Small intestine (tissue), 7 donors: ENCODE results near the gene STC2. TPM values are rescaled to one million over a fixed set of nuclear protein-coding genes. Genes with fewer than 3 reads are reported as not detected.

Experiments used
- DNase-seq, 2 donors: peaks; one replicate each; pipeline versions ENCODE4 v3.0.0 to v3.0.0-alpha.2; 2013
- FAIRE-seq: peaks from 2 replicates; lab custom pipeline; 2012; peaks lifted over from hg19 to GRCh38; lab: Jason Lieb, UNC
- H3K27ac ChIP-seq, 3 donors: one replicate each; pipeline ENCODE4 v1.5.1; 2013; ENCODE audit warnings: low read length in 2 of 3, mild to moderate bottlenecking in 2 of 3, control low read depth in 1 of 3, inconsistent platforms in 1 of 3, low read depth in 1 of 3, moderate library complexity in 1 of 3
- H3K27me3 ChIP-seq, 3 donors: one replicate each; pipeline ENCODE4 v1.6.1; 2013; ENCODE audit warnings: low read length in 3 of 3, inconsistent platforms in 1 of 3; ENCODE audit not compliant: control insufficient read depth in 3 of 3, insufficient read depth in 3 of 3
- H3K36me3 ChIP-seq, 3 donors: one replicate each; pipeline ENCODE4 v1.6.1; 2013; ENCODE audit warnings: low read length in 3 of 3, inconsistent platforms in 1 of 3, low read depth in 1 of 3, mild to moderate bottlenecking in 1 of 3, moderate library complexity in 1 of 3; ENCODE audit not compliant: control insufficient read depth in 3 of 3, insufficient read depth in 2 of 3
- H3K4me1 ChIP-seq, 3 donors: one replicate each; pipeline ENCODE4 v1.6.1; 2013; ENCODE audit warnings: low read length in 2 of 3, inconsistent platforms in 1 of 3, low read depth in 1 of 3, mild to moderate bottlenecking in 1 of 3, moderate library complexity in 1 of 3; ENCODE audit not compliant: control insufficient read depth in 3 of 3, insufficient read depth in 2 of 3
- H3K4me3 ChIP-seq, 3 donors: one replicate each; pipeline ENCODE4 v1.5.1; 2013; ENCODE audit warnings: low read length in 3 of 3, control low read depth in 1 of 3, inconsistent platforms in 1 of 3, low read depth in 1 of 3, mild to moderate bottlenecking in 1 of 3, moderate library complexity in 1 of 3
- H3K9me3 ChIP-seq, 2 donors: one replicate each; pipeline ENCODE4 v1.6.1; 2013; ENCODE audit warnings: low read depth in 1 of 2, low read length in 1 of 2; ENCODE audit not compliant: control insufficient read depth in 2 of 2, insufficient read depth in 1 of 2
- WGBS, 3 donors: extraction: QIAGEN DNeasy Blood & Tissue Kit; methylation state at CpG; one replicate each; pipeline ENCODE4 v1.1.7; 2013; 5-methylcytosine and 5-hydroxymethylcytosine counted together
- polyA plus RNA-seq, 4 donors: library from polyadenylated mRNA; stranded (reverse) in 3 of 4; unstranded in 1 of 4; fragments of 200-250 nt in 3 of 4; fragments of 120-200 nt in 1 of 4; gene quantifications; one replicate each; pipeline versions ENCODE4 v1.2.1 to v1.2.3, GENCODE V29; 2013
- donor health status: healthy with polysubstance abuse.
- donor health status: control.
- donor health status: control.
- donor health status: Bipolar disorder and iron deficiency.
- donor health status: healthy.

STC2 gene
- polyA plus RNA-seq, 4 donors = 0.65 to 12.1 (median 1.4) TPM; not detected in 1

DNA sequence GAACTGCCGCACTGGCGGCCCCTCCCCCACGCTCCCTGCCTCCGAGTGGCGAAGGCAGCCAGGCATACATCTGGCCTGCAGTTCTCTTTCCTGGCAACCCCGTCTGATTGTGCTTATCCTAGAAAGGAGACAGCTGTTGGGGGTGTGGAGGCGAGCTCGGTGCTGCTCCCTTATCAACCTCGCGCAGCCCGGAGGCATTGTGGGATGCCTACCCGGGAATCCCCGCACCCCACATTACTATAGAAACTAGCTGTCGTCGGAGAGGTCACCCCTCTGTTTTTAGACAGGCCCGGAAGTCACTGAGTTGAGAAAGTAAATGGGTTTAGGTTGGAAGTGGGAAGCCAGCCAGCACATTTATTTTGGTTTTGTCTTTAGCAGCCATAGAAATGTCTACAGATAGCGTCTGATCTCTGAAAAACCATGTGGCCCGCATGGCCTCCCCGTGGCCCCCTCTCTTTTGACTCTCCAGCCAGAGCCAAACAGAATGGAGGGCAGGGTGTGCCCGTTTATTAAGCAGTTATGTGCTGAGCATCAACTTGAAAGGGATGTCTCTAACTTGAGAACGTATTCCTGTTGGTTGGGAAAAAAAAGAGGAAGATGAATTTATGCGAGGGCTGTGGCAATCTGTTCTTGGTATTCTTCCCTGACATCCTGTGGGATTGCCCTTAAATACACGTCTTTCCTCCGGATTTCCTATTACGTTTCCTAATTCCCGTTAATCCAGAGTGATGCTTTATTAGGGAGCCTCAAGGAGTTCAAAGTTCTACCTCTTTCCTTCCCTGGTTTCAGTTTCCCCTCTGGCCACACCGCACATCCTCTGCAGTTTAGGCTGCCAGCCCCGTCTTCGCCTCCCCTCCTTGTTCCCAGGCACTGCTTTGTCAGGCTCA is 3.9 kb downstream of the STC2 start:
- no peaks in the 10 kb centered on the region for H3K9me3 ChIP-seq
- peak; percentile 45 to 65 for DNase-seq
- no peak overlapping the region for H3K4me3 ChIP-seq
- FAIRE-seq = no peak
- no peaks in the 10 kb centered on the region for H3K36me3 ChIP-seq
- H3K27me3 ChIP-seq = peaks cover 11 to 62% (median 24%) of the 10 kb centered on the region in 3 donors
- peak overlapping the region in 1 of 3 donors; percentile 20 for H3K27ac ChIP-seq
- 19 to 32% (median 23%) methylated on average over 29 of the region's 29 CpGs for WGBS, 3 donors
- H3K4me1 ChIP-seq = no peaks in the 10 kb centered on the region

DNA sequence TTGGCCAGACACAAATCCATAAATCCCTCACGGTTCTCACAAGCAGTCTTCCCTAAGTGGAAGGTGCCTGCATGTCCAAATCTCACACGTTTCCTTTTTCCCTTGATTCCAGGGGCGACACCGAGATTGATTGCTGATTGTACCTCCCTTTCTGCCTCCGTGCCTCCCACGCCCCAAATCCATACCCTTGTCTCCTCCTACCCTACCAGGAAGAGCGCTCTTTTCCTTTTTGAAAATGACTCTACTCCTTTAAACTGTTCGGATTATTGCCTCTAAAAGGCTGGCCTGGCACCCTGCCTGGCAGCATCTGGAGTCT is 4.5 kb downstream of the STC2 start:
- FAIRE-seq = no peak
- Histone ChIP-seq H3K36me3 (no peaks in the 10 kb centered on the region), H3K27me3 (peaks cover 11 to 56% (median 19%) of the 10 kb centered on the region in 3 donors), H3K27ac (peak overlapping the region in 1 of 3 donors; percentile 20), H3K4me3 (no peak overlapping the region), H3K4me1 (no peaks in the 10 kb centered on the region), H3K9me3 (no peaks in the 10 kb centered on the region)
- WGBS, 3 donors = 17 to 37% (median 29%) methylated on average over 8 of the region's 8 CpGs
- DNase-seq = no peak

DNA sequence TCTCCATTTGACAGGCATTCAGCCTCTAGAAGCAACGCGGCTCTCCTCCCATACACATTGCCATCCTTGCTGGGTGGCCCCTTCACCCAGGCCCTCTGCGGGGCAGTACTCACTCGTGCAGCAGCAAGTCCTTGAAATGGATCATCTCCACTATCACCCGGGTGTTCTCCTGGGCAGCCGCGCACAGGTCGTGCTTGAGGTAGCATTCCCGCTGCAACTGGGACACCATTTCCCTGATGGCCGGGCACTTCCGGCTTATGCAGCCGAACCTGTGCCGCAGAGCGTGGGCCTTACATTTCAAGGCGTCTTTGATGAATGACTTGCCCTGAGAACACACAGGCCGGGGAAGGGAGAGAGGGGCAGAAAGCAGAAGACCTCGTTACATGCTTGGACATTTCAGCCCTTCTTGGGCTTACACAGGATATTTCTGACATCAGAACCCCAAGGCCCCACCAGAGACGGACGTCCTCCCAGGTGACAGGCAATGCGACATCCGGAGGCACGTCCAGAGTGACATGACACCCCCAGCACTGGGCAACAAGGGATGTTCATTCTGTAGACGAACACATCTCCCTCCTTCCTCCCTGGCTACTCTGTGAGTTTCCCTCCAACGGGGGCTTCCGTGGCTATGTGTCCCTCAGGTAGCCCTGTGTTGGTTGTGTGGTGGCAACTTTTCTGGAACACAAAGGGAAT is 5.0 kb downstream of the STC2 start:
- H3K27me3 ChIP-seq = peaks cover 10 to 51% (median 19%) of the 10 kb centered on the region in 3 donors
- H3K9me3 ChIP-seq = no peaks in the 10 kb centered on the region
- no peak overlapping the region for H3K4me3 ChIP-seq
- FAIRE-seq (no peak), DNase-seq (no peak)
- H3K36me3 ChIP-seq = no peaks in the 10 kb centered on the region
- 80 to 85% (median 85%) methylated on average over 25 of the region's 25 CpGs for WGBS, 3 donors
- no peak overlapping the region for H3K27ac ChIP-seq
- H3K4me1 ChIP-seq = no peaks in the 10 kb centered on the region

DNA sequence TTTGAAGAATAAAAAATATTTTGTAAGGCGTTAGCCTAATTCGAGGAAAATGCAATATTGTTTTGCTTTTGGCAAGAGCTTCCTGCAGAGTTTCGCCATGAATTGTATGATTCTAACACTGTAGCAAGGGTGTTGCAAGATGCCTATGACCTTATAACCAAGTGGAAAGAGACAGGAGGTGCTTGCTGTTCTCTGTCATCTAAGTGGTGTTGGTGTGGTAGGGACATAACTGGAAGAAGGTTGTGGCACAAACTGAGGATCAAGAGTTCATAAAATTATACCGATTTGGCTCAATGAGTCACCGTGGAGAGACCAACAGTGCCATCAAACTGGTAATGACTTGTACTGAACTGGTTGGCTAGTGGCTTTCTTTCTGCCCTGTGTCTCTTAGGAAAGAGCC is 6.3 kb downstream of the STC2 start:
- 83 to 88% (median 85%) methylated on average over 5 of the region's 5 CpGs for WGBS, 3 donors
- Histone ChIP-seq H3K4me3 (no peak overlapping the region), H3K27ac (no peak overlapping the region), H3K36me3 (no peaks in the 10 kb centered on the region), H3K4me1 (no peaks in the 10 kb centered on the region), H3K9me3 (no peaks in the 10 kb centered on the region), H3K27me3 (peaks cover 5 to 37% (median 6%) of the 10 kb centered on the region in 3 donors)
- FAIRE-seq (no peak), DNase-seq (no peak)

DNA sequence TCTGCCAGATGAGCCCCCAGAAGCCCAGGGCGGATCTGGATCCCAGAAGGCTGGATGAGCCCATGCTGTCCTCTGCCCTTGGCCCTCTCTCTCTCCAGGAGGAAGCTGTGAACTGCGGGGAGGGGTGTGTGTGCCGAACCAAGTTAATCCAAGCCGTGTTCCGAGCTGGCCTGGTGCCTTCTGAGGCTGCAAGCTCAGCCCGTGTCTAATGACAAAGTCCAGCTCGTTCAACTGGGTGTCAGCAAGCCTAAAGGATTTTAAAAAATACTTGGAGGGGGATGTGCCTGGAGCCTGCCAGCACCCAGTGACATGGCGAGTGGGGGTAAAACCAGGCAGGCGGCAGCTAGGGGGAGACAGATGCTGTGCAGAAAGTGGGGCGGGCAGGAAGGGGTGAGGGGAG is 8.0 kb downstream of the STC2 start:
- H3K27ac ChIP-seq = peak overlapping the region in 1 of 3 donors; percentile 38
- no peak overlapping the region for H3K4me3 ChIP-seq
- H3K36me3 ChIP-seq = no peaks in the 10 kb centered on the region
- H3K4me1 ChIP-seq = peaks cover 0 to 4% (median 0%) of the 10 kb centered on the region in 3 donors
- H3K9me3 ChIP-seq = no peaks in the 10 kb centered on the region
- WGBS, 3 donors = 7 to 45% (median 38%) methylated on average over 10 of the region's 10 CpGs
- no peak for FAIRE-seq
- peak; percentile 25 to 52 for DNase-seq
- peaks cover under 1 to 26% (median 2%) of the 10 kb centered on the region in 3 donors for H3K27me3 ChIP-seq

DNA sequence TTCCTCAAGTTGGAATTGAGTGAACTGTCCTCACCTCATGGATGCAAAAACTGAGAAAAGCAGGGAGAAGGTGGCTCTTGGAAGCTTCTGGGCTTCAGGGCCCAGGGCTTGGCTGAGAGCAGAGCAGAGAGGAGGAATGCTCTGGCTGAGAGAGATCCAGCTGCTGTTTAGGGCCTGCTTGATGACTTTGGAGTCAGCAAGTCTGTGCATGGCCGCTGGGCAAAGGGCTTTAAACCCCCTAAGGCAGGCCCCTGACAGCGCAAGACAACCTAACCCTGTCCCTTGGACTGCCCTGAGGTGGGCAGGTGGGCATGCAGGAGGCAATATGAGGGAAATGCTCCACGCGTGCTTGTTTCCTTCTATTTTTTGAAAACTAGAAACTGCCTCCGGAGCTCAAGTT is 8.6 kb downstream of the STC2 start:
- WGBS, 3 donors = 57 to 74% (median 59%) methylated on average over 5 of the region's 5 CpGs
- H3K4me1 ChIP-seq = peaks cover 0 to 4% (median 0%) of the 10 kb centered on the region in 3 donors

DNA sequence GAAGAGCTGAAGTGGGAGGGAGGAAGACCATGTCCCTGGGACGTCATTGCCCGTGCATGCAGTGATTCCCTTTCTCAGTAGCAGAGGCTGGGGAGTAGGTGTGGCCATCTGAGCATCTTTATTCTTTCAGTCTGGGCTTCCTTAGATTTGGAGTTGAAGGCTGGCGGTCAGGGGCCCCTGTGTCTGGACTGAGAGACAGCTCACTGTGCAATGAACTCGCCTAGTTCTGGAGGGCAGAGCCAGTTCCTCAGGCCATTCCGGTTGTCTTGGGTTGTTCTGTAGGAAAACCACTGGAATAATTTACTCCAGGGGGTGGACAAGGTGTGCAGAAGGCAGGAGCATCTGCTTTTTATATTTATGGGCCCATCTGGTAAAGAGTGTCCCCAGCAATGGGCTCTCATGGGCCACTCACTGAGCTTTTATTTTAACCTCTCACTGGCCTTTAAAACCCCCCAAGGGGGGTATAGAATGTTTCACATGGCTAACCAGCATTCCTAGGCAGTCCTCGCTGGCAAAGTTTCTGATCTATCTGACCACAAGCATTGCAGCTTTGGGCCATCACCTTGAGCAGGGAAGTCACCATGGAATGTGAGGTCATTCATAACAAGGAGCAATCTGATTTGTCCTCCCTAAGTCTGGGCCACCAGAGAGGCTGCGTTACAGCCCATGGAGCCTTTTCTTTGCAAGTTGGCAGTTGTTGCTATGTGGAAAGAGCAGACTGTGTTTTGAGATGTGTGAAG is 9.2 kb downstream of the STC2 start:
- Histone ChIP-seq H3K27ac (no peak overlapping the region), H3K9me3 (no peaks in the 10 kb centered on the region), H3K4me1 (peaks cover 0 to 4% (median 0%) of the 10 kb centered on the region in 3 donors), H3K27me3 (peaks cover 0 to 19% (median 2%) of the 10 kb centered on the region in 3 donors), H3K36me3 (no peaks in the 10 kb centered on the region), H3K4me3 (no peak overlapping the region)
- DNase-seq (no peak), FAIRE-seq (no peak)
- 82 to 87% (median 83%) methylated on average over 7 of the region's 7 CpGs for WGBS, 3 donors

More for the DNA sequence above, 8.6 kb downstream of the STC2 start:
- Histone ChIP-seq H3K4me3 (no peak overlapping the region), H3K36me3 (no peaks in the 10 kb centered on the region), H3K27me3 (peaks cover 0 to 22% (median 2%) of the 10 kb centered on the region in 3 donors), H3K9me3 (no peaks in the 10 kb centered on the region), H3K27ac (peak overlapping the region in 1 of 3 donors; percentile 38)
- DNase-seq (no peak), FAIRE-seq (no peak)

DNA sequence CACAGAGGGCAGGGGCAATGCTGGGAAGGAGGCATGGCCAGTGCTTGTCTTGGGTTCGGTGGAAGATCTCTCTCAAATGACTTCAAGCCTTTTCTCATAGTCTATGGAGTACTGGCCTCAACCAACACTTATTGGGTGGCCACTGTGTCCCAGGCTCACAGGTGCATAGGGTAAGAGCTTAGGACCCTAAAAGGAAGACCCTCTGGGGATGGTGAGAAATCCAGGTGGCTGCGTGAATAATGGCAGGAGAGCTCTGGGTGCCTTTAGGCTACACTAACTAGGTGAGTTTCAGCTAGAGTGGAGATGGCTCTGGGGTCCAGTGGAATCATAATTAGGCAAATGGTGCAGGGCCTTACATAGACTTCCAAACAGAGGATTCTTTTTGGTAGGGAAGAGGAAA is 9.9 kb downstream of the STC2 start:
- FAIRE-seq (no peak), DNase-seq (no peak)
- WGBS, 3 donors = 90 to 98% (median 94%) methylated on average over 2 of the region's 2 CpGs

More for the DNA sequence above, 9.9 kb downstream of the STC2 start:
- Histone ChIP-seq H3K27ac (no peak overlapping the region), H3K4me3 (no peak overlapping the region), H3K27me3 (peaks cover 0 to 16% (median 2%) of the 10 kb centered on the region in 3 donors), H3K36me3 (no peaks in the 10 kb centered on the region), H3K4me1 (peaks cover 0 to 4% (median 0%) of the 10 kb centered on the region in 3 donors), H3K9me3 (no peaks in the 10 kb centered on the region)
